DMS114 treated with DMSO at 0.1 percent for 48 hours (cell line): ENCODE results near the gene SLC24A5.
A peak's percentile ranks its signal among the peaks of the same experiment; 100 is the strongest.

Experiments
- DNase-seq: peaks from one replicate; lab custom pipeline; 2025; ENCODE audit not compliant: unreplicated experiment; lab: John Stamatoyannopoulos, UW

The SLC24A5 gene

GRCh38 chr15:48109856-48110531, 10.8 kb upstream of the SLC24A5 start:
- no peak for DNase-seq

DNA sequence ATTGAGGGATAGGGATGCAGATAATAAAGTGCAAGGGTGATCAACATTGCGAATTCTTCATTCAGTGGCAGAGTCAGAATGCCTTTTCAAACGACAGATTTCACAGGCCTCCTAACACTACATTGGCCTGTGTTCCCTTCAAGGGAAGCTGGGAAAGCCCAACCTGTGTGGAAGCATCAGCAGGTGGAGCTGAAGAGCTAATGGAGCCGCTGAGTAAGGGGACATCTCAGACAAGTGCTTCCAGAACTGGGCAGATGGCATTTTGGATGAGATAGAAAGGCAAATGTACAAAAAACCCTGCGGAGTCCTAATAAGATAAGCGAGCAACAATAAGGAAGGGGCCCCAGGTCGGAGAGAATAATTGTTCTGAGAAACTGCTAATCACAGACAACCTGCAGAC, 8.5 kb upstream of the SLC24A5 start:
- peak; percentile 36 for DNase-seq

- no peak for DNase-seq
These were observed 1.5 kb upstream of the SLC24A5 start for GRCh38 chr15:48119277-48119676.

GRCh38 chr15:48121849-48122248, 1.1 kb downstream of the SLC24A5 start:
- no peak for DNase-seq

- no peak for DNase-seq
These were observed 6.0 kb downstream of the SLC24A5 start for GRCh38 chr15:48126667-48127355.

GRCh38 chr15:48131324-48131723, 10.5 kb downstream of the SLC24A5 start:
- no peak for DNase-seq

- no peak for DNase-seq
These were observed 12.1 kb downstream of the SLC24A5 start for GRCh38 chr15:48132874-48133273.

GRCh38 chr15:48143856-48144255, 23.1 kb downstream of the SLC24A5 start:
- no peak for DNase-seq

DNA sequence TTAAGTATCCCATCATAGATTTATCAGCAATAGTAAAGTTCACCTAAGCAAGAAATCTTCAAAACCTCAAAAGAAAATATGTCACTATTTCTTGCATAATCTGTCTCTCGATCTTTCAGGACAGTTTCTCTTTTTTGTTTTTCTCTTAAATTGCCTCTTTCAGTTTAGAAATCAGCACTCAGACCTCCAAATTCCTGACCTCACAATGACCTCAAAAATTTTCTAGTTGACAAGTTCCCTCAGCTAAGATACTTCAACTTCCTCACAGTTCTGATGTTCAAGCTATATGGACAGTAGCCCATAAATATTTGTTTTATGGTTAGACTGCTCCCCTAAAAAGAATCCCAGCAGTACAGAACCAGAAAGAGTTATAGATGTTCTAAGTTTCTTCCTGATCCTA, 24.1 kb downstream of the SLC24A5 start:
- no peak for DNase-seq

DNA sequence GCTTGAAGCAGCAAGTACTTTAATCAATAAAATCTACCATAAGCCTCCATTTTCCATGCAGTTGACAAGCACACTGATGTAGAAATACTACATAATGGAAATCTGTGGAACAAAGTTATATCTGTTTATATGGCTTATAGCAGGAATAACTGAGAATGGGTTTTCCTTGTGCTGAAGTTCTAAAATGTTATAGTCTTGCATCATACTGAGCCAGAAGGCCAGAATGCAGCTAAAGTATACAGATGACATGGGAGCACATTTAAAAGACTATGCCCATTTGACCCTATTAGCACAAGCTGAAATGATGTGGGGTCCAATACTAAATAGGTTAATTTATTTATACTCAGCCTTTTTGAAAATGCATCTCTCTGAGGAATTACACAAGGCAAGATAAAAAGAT, 25.1 kb downstream of the SLC24A5 start:
- DNase-seq = no peak

DNA sequence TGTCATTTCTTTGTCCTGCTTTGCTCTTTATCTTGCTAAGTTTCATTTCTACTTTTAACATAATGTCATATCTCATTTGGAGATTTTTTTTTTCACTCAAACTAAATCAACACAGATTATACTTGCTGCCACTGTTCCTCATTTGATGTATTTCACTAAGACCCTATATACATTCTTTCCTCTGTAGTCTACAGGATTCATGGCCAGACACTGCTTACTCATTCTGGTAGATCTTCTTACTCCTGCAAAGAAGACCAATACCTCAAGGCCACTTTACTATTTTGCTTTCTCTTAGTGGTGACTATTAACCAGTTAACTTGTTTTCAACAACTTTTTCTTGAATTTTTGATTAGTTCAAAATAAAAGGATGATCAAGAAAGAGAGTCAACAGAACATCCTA, 26.6 kb downstream of the SLC24A5 start:
- DNase-seq = no peak

GRCh38 chr15:48149858-48150257, 29.1 kb downstream of the SLC24A5 start:
- DNase-seq = no peak

GRCh38 chr15:48153526-48153925, 32.7 kb downstream of the SLC24A5 start:
- no peak for DNase-seq

DNA sequence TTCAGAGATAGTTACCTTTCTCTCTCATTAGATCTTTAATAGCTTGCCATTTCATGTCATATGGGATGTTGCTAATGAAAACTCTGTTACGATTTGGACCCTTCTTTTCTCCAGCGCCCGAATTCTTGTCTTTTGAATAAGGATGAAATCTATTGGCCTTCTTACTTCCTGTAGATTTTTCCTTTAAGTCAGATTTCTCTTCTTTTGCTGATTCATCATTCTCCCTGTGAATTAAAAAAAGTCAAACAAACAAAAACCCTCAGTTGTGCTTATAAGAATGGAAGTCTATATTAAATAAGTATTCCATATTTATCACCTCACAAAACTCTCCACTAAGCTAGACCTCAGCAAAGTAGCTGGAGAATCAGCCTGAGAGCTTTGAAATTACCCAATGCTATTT, 47.8 kb downstream of the SLC24A5 start:
- DNase-seq = no peak

GRCh38 chr15:48170981-48171380, 50.2 kb downstream of the SLC24A5 start:
- DNase-seq = no peak

DNA sequence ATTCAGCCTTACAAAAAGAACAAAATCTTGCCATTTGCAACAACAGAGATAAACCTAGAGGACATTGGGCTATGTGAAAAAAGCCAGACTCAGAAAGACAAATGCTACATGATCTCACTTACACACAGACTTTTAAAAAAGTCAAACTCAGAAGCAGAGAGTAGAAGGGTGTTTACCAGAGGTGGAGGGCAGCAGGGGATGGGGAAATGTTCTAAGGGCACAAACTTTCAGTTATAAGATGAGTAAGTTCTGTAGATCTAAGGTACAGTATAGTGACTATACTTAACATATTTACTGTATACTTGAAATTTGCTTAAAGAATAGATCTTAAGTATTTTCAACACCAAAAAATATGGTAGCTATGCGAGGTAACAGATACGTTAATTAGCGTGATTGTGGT, 54.3 kb downstream of the SLC24A5 start:
- DNase-seq = no peak

- DNase-seq = no peak
These were observed 55.3 kb downstream of the SLC24A5 start for GRCh38 chr15:48176112-48176511.

- DNase-seq = no peak
These were observed 56.2 kb downstream of the SLC24A5 start for GRCh38 chr15:48176957-48177356.

DNA sequence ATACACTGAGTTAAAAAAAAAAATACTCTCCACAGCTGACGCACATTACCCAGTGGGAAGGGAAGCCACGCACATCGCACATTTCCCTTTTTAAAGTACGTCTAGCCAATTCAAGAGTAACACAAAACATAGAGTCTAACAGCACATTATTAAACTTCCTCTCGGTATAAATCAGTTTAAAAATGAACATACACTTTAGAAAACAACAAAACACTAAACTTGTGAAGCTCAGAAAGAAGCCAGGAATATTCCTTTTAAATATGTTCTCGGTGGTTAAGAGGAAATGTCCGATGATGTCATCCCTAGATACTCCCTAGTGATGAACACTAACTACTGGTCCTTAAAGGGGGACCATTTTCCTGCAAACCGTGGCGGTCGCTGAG, 56.6 kb downstream of the SLC24A5 start:
- peak; percentile 46 for DNase-seq

DNA sequence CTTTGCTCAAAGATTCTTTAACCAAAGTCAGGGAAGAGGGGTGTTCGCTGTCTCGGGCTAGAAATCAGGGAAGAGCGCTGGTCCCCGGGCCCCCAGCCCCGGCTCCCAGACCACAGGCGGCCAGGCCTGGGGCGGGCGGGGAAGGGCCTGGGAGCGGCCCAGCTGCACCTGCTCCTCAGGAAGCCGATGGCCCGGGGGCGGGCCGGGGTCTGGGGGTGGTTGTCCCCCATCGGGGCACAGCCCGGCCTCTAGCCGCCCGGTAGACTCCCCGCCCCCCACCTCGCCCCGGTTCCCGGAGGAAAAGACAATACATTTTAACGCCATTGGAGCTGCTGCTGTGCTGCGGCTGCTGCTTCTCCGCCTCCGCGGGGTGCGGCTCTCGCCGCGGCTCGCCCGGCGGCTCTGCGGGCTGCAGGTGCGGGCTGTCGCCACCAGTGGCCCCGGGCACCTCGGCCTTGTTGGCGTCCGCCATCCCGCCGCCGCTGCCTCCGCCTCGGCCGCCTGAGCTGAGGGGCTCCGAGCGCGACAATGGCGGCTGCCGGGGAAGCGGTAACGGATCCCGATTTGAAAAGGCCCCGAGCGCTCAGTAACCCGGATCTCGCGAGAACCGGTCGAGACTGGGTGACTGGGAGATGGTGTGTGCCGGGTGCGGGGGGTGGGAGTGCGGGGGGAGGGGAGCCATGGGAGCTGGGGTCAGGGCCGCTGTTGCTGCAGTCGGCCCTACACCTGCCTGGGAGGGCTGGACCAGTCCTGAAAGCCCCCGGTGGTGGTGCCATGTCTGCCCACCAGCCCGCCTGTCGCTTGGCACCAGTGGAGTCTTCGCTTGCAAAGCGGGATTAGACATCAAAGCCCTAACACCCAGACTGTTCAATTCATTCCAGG, 57.2 kb downstream of the SLC24A5 start, which contains the start of gene MYEF2:
MYEF2 (minus strand) TSS at position 530 of the 882 bp plus-strand sequence; CDS start at position 472, 58 bp downstream.
- peak; percentile 65 for DNase-seq

DNA sequence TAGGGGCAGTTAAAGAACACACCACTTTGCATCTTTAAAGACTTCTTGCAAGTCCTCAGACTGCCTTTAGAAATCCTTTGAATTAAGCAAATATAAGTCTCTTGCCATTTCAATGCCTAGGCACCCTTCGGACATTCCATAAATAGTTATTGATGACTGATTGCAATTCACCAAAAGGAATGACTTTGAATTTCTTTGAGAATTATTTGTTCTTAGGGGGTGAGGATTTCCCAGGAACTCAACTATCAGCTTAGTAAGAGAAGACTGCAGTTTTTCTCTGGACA, 57.8 kb downstream of the SLC24A5 start:
- no peak for DNase-seq

GRCh38 chr15:48182749-48183148, 62.0 kb downstream of the SLC24A5 start:
- no peak for DNase-seq
